Osteoblast (primary cell): ENCODE results near the gene ZNF566. TPM values are rescaled to one million over a fixed set of nuclear protein-coding genes. Genes with fewer than 3 reads are reported as not detected.
A peak's percentile ranks its signal among the peaks of the same experiment; 100 is the strongest.

Source experiments
- DNase-seq: peaks from one replicate; pipeline ENCODE4 v3.0.0; 2011; ENCODE audit warnings: low spot score, mixed read lengths; ENCODE audit not compliant: insufficient read length; ENCODE audit errors: missing footprints
- H2AFZ ChIP-seq: 2 replicates; pipeline ENCODE4 v1.6.0; 2011; ENCODE audit warnings: mild to moderate bottlenecking, low read length
- H3K27ac ChIP-seq: 2 replicates; pipeline ENCODE4 v1.5.1; 2011; ENCODE audit warnings: mild to moderate bottlenecking, low read depth, low read length, moderate library complexity
- H3K27me3 ChIP-seq: 2 replicates; pipeline ENCODE4 v1.6.0; 2012; ENCODE audit warnings: mild to moderate bottlenecking, control low read depth, inconsistent platforms, low read length, moderate library complexity; ENCODE audit not compliant: insufficient read depth
- H3K36me3 ChIP-seq: 2 replicates; pipeline ENCODE4 v1.5.1; 2011; ENCODE audit warnings: mild to moderate bottlenecking, low read length, control low read depth, moderate library complexity; ENCODE audit not compliant: insufficient read depth
- H3K4me1 ChIP-seq: 2 replicates; pipeline ENCODE4 v1.5.1; 2011; ENCODE audit warnings: mild to moderate bottlenecking, low read length, control low read depth, moderate library complexity; ENCODE audit not compliant: insufficient read depth
- H3K4me2 ChIP-seq: 2 replicates; pipeline ENCODE4 v1.6.0; 2011; ENCODE audit warnings: mild to moderate bottlenecking, low read length; ENCODE audit not compliant: insufficient read depth
- H3K4me3 ChIP-seq: fragments of 200-600 bp; sonication (generic); 3 replicates; pipeline ENCODE4 v1.5.1; 2012; ENCODE audit warnings: mild to moderate bottlenecking, low read length, inconsistent platforms; ENCODE audit not compliant: insufficient read depth
- H3K79me2 ChIP-seq: 2 replicates; pipeline ENCODE4 v1.6.0; 2012; ENCODE audit warnings: mild to moderate bottlenecking, low read length, control low read depth, inconsistent platforms; ENCODE audit not compliant: insufficient read depth
- H3K9me3 ChIP-seq: 2 replicates; pipeline ENCODE4 v1.5.1; 2011; ENCODE audit warnings: low read depth, low read length, control low read depth
- H4K20me1 ChIP-seq: 2 replicates; pipeline ENCODE4 v1.6.0; 2012; ENCODE audit warnings: mild to moderate bottlenecking, low read length, control low read depth; ENCODE audit not compliant: insufficient read depth
- total RNA-seq: library from RNA; depleted of rRNA; stranded (reverse); fragments of >200 nt; gene quantifications from 2 replicates; pipeline ENCODE4 v1.2.3, GENCODE V29; 2012
- TF ChIP-seq, protein P1 (sequence below): IDR thresholded peaks from 2 replicates; pipeline ENCODE4 v1.5.1; 2011; ENCODE audit warnings: mild to moderate bottlenecking, low read depth, low read length, moderate library complexity; ENCODE audit errors: extremely low read depth

The ZNF566 gene
- total RNA-seq, 1 donor = 13.8 TPM

DNA sequence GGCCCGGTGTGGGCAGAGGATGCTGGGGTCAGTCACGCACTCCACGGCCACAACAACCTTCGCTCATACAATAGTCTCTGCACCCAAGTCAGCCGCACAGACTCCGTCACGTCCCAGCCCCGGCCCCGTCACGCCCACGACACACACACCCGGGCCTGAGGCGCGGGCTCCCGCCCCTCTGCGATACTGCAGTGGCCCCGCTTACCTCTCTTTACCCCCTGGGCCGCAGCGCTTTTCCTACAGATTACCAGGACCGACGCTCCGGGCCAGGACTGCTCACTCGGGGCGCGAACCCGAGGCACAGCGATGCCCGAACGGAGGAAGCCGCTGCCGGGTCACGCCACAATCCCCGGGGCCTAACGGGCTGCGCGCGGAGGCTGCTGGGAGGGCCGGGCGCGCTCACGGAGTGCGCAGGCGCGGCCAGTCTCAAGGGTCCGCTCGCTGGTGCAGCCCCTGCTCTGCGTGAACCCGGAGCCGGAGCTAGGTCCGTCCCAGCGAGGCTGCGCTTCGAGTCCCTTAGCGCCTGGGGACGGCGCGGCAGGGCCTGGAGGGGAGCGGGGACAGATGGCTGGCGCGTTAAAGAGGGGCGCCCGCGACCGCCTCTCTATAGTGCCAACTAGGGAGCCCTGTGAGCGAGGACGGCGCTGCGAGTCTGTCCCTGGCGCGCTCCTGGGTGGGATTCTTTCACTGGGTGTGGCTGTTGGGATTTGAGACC, 70.9 kb downstream of the ZNF566 start, which contains the start of gene ZFP82:
TSS of gene ZFP82 (minus strand) at position 358 of the 715 bp plus-strand sequence. CDS start 8,855 bp downstream, outside the sequence.
- peaks cover 3% of the 10 kb centered on the region for H4K20me1 ChIP-seq
- H3K4me3 ChIP-seq = peak within 1 kb of the TSS; percentile 90
- H3K27ac ChIP-seq = peak within 1 kb of the TSS; percentile 90
- TF ChIP-seq, protein P1, sequence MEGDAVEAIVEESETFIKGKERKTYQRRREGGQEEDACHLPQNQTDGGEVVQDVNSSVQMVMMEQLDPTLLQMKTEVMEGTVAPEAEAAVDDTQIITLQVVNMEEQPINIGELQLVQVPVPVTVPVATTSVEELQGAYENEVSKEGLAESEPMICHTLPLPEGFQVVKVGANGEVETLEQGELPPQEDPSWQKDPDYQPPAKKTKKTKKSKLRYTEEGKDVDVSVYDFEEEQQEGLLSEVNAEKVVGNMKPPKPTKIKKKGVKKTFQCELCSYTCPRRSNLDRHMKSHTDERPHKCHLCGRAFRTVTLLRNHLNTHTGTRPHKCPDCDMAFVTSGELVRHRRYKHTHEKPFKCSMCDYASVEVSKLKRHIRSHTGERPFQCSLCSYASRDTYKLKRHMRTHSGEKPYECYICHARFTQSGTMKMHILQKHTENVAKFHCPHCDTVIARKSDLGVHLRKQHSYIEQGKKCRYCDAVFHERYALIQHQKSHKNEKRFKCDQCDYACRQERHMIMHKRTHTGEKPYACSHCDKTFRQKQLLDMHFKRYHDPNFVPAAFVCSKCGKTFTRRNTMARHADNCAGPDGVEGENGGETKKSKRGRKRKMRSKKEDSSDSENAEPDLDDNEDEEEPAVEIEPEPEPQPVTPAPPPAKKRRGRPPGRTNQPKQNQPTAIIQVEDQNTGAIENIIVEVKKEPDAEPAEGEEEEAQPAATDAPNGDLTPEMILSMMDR = no peak
- peak within 1 kb of the TSS; percentile 92 for H3K4me2 ChIP-seq
- H3K36me3 ChIP-seq = peaks cover 10% of the 10 kb centered on the region
- H3K27me3 ChIP-seq = no peaks in the 10 kb centered on the region
- no peaks in the 10 kb centered on the region for H3K9me3 ChIP-seq
- peaks cover 6% of the 10 kb centered on the region for H3K4me1 ChIP-seq
- peaks cover 35% of the 10 kb centered on the region for H3K79me2 ChIP-seq
- H2AFZ ChIP-seq = peak within 1 kb of the TSS; percentile 98
- DNase-seq = peak; percentile 98

DNA sequence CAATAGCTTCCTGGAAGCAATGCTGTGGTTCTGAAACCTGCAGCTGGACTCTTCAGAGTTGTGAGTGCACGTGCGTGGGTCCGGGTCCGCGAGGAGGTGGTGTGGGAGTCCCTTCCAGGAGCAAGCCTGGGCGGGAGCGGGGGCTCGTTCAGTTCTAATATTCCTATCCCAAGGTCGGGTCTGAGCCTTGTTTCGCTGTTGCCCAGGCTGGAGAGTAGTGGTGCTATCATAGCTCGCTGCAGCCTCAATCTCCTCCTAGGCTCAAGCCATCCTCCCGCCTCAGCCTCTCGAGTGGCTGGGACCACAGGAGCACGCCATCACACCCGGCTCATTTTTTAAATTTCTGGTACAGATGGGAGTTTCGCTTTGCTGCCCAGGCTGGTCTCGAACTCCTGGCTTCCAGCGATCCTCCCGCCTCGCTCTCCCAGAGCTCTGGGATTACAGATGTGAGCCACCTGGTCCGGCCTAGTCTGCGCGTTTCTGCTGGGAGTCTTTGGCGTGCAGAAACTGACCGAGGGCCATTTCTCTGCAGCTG, 71.5 kb downstream of the ZNF566 start:
- no peaks in the 10 kb centered on the region for H3K27me3 ChIP-seq
- peaks cover 11% of the 10 kb centered on the region for H3K36me3 ChIP-seq
- H2AFZ ChIP-seq = peak overlapping the region; percentile 98
- peaks cover 3% of the 10 kb centered on the region for H4K20me1 ChIP-seq
- peak overlapping the region; percentile 90 for H3K27ac ChIP-seq
- H3K79me2 ChIP-seq = peaks cover 40% of the 10 kb centered on the region
- no peaks in the 10 kb centered on the region for H3K9me3 ChIP-seq
- no peak for DNase-seq
- TF ChIP-seq, protein P1 = no peak
- H3K4me1 ChIP-seq = peaks cover 6% of the 10 kb centered on the region
- peak overlapping the region; percentile 92 for H3K4me2 ChIP-seq
- peak overlapping the region; percentile 90 for H3K4me3 ChIP-seq

DNA sequence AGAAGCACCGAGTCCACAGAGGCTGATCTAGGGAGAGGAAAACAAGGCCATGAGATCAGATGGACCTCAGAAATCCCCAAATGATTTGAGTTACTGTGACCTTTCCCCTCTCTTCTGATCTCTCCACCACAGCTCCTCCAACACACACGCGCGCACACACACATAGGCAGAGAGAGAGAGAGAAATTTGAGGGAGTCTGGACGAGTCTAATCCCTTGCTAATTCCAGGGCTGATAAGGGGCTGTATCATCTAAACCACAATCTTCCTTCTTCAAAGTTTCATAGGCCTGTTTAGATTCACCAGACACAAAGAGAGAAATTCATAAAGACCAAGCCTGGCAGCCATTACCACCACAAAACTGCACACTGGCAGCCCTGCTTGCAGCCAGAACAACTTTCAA, 79.5 kb downstream of the ZNF566 start:
- Histone ChIP-seq H3K27ac (no peak overlapping the region), H3K79me2 (peaks cover 40% of the 10 kb centered on the region), H3K4me1 (no peaks in the 10 kb centered on the region), H3K4me2 (no peak overlapping the region), H3K9me3 (no peaks in the 10 kb centered on the region), H4K20me1 (no peaks in the 10 kb centered on the region), H2AFZ (no peak overlapping the region), H3K27me3 (no peaks in the 10 kb centered on the region), H3K36me3 (peaks cover 43% of the 10 kb centered on the region), H3K4me3 (no peak overlapping the region)
- no peak for DNase-seq
- TF ChIP-seq, protein P1 = no peak

DNA sequence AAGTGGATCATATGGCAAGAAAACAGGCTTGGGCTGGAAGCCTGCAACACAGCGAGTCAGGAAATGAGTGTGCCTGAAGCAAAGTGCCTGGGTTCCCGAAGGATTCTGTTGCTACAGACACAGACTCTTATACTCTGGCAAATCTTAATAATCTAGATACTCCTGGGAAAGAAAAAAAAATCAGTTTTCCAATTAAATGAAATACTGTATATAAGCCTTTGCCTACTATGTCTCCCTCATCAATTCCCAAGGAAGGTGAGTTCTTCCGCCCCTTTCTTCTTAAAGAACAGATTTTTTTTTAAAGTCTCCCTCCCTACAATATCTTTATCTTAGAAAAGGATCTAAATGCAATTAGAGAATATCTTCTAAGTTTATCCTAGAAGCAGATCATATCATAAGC, 81.3 kb downstream of the ZNF566 start:
- H3K27ac ChIP-seq = no peak overlapping the region
- no peak overlapping the region for H3K4me3 ChIP-seq
- no peak overlapping the region for H3K4me2 ChIP-seq
- H4K20me1 ChIP-seq = no peaks in the 10 kb centered on the region
- TF ChIP-seq, protein P1 = no peak
- DNase-seq = no peak
- H3K9me3 ChIP-seq = no peaks in the 10 kb centered on the region
- H3K27me3 ChIP-seq = no peaks in the 10 kb centered on the region
- H3K4me1 ChIP-seq = no peaks in the 10 kb centered on the region
- H3K36me3 ChIP-seq = peaks cover 50% of the 10 kb centered on the region
- peaks cover 30% of the 10 kb centered on the region for H3K79me2 ChIP-seq
- H2AFZ ChIP-seq = no peak overlapping the region
